Embryonic facial prominence (tissue), 1 donor: ENCODE data around the gene TMEM140.
A peak's percentile ranks its signal among the peaks of the same experiment; 100 is the strongest.
"Not testable (repeated sequence)": the region's sequence is repeated elsewhere in the genome, so short reads cannot be mapped to it uniquely, and the experiment has no call there.

Source experiments
- DNase-seq: peaks from one replicate; pipeline ENCODE4 v3.0.0-alpha.2; 2016; ENCODE audit errors: extremely low spot score

TMEM140 gene

GRCh38 chr7:135195156-135195555 is 47.3 kb downstream of the TMEM140 start:
- no peak for DNase-seq

GRCh38 chr7:135195968-135196629 is 48.2 kb downstream of the TMEM140 start:
- DNase-seq, result no peak

GRCh38 chr7:135197343-135197742 is 49.5 kb downstream of the TMEM140 start:
- no peak for DNase-seq

GRCh38 chr7:135197906-135198655 is 50.2 kb downstream of the TMEM140 start:
- DNase-seq, result no peak

GRCh38 chr7:135199439-135199838 is 51.6 kb downstream of the TMEM140 start:
- DNase-seq, result no peak

GRCh38 chr7:135200821-135201331 is 53.0 kb downstream of the TMEM140 start:
- no peak for DNase-seq

GRCh38 chr7:135201350-135201749 is 53.5 kb downstream of the TMEM140 start:
- DNase-seq, result no peak

GRCh38 chr7:135204341-135204749 is 56.5 kb downstream of the TMEM140 start:
- DNase-seq, result no peak

GRCh38 chr7:135204876-135205275 is 57.0 kb downstream of the TMEM140 start:
- no peak for DNase-seq

GRCh38 chr7:135205850-135206249 is 58.0 kb downstream of the TMEM140 start:
- DNase-seq, result no peak

GRCh38 chr7:135206941-135207391 is 59.1 kb downstream of the TMEM140 start:
- DNase-seq, result no peak

GRCh38 chr7:135207406-135208101 is 59.7 kb downstream of the TMEM140 start:
- no peak for DNase-seq

- no peak for DNase-seq
These were observed 60.4 kb downstream of the TMEM140 start for GRCh38 chr7:135208102-135208793.

- DNase-seq, result no peak
These were observed 61.5 kb downstream of the TMEM140 start for GRCh38 chr7:135209225-135209834.

GRCh38 chr7:135210888-135211178 is 63.0 kb downstream of the TMEM140 start:
- no peak for DNase-seq

GRCh38 chr7:135211179-135211945 is 63.5 kb downstream of the TMEM140 start, which contains the start of gene WDR91:
Gene WDR91 (minus strand): TSS chr7:135211526. CDS start chr7:135211502, 24 bp downstream.
- DNase-seq, result peak; percentile 80

- not testable (repeated sequence) for DNase-seq
These were observed 64.2 kb downstream of the TMEM140 start for GRCh38 chr7:135211946-135212685.

- no peak for DNase-seq
These were observed 66.0 kb downstream of the TMEM140 start for GRCh38 chr7:135213831-135214230.

GRCh38 chr7:135215180-135215579 is 67.3 kb downstream of the TMEM140 start:
- no peak for DNase-seq

GRCh38 chr7:135215698-135216097 is 67.8 kb downstream of the TMEM140 start:
- DNase-seq, result no peak
